H9 (cell line): ENCODE measurements around the gene ATF3. TPM values are rescaled to one million over a fixed set of nuclear protein-coding genes. Genes with fewer than 3 reads are reported as not detected.
A peak's percentile ranks its signal among the peaks of the same experiment; 100 is the strongest.

Experiments
- DNase-seq: peaks from one replicate; pipeline ENCODE4 v3.0.0-alpha.2; 2017
- H2AFZ ChIP-seq: one replicate; pipeline ENCODE4 v1.6.1; 2013; ENCODE audit warnings: mild to moderate bottlenecking, low read length, control low read depth, moderate library complexity
- H2AK5ac ChIP-seq: 2 replicates; pipeline ENCODE4 v1.6.1; 2013; ENCODE audit warnings: low read length, control low read depth, mixed read lengths; ENCODE audit not compliant: insufficient read length
- H2BK120ac ChIP-seq: one replicate; pipeline ENCODE4 v1.6.1; 2013; ENCODE audit warnings: low read depth, mild to moderate bottlenecking, low read length, control low read depth, inconsistent platforms; ENCODE audit not compliant: poor library complexity, severe bottlenecking
- H2BK12ac ChIP-seq: 2 replicates; pipeline ENCODE4 v1.6.1; 2013; ENCODE audit warnings: low read length, control low read depth, mixed read lengths, low read depth; ENCODE audit not compliant: insufficient read length
- H2BK15ac ChIP-seq: 2 replicates; pipeline ENCODE4 v1.6.1; 2013; ENCODE audit warnings: low read depth, low read length, control low read depth
- H2BK20ac ChIP-seq: one replicate; pipeline ENCODE4 v1.6.1; 2013; ENCODE audit warnings: low read depth, mild to moderate bottlenecking, low read length, control low read depth, inconsistent platforms; ENCODE audit not compliant: poor library complexity, severe bottlenecking
- H2BK5ac ChIP-seq: 2 replicates; pipeline ENCODE4 v1.6.1; 2013; ENCODE audit warnings: low read length, control low read depth, mixed read lengths; ENCODE audit not compliant: insufficient read length
- H3K14ac ChIP-seq: 2 replicates; pipeline ENCODE4 v1.6.1; 2013; ENCODE audit warnings: low read length, control low read depth; ENCODE audit not compliant: insufficient read depth
- H3K18ac ChIP-seq: 2 replicates; pipeline ENCODE4 v1.6.1; 2013; ENCODE audit warnings: low read depth, mild to moderate bottlenecking, mixed read lengths, low read length, control low read depth; ENCODE audit not compliant: insufficient read length
- H3K23ac ChIP-seq: 2 replicates; pipeline ENCODE4 v1.6.1; 2013; ENCODE audit warnings: low read length, control low read depth, mixed read lengths, low read depth; ENCODE audit not compliant: insufficient read length
- H3K23me2 ChIP-seq: 2 replicates; pipeline ENCODE4 v1.6.1; 2013; ENCODE audit warnings: low read depth, mild to moderate bottlenecking, mixed read lengths, low read length, control low read depth; ENCODE audit not compliant: insufficient read length, poor library complexity, severe bottlenecking
- H3K27ac ChIP-seq: 2 replicates; pipeline ENCODE4 v1.5.1; 2013; ENCODE audit warnings: low read length, control low read depth, mixed read lengths, low read depth; ENCODE audit not compliant: insufficient read length
- H3K27me3 ChIP-seq: 2 replicates; pipeline ENCODE4 v1.6.1; 2013; ENCODE audit warnings: low read length, control low read depth, inconsistent platforms; ENCODE audit not compliant: insufficient read depth
- H3K4ac ChIP-seq: 2 replicates; pipeline ENCODE4 v1.6.1; 2013; ENCODE audit warnings: low read depth, mild to moderate bottlenecking, control low read depth, inconsistent platforms, low read length, moderate library complexity
- H3K4me1 ChIP-seq: 2 replicates; pipeline ENCODE4 v1.6.1; 2013; ENCODE audit warnings: low read length, control low read depth, inconsistent platforms; ENCODE audit not compliant: insufficient read depth
- H3K4me2 ChIP-seq: 2 replicates; pipeline ENCODE4 v1.6.1; 2013; ENCODE audit warnings: low read length, control low read depth, mixed read lengths; ENCODE audit not compliant: insufficient read length, insufficient read depth
- H3K56ac ChIP-seq: 2 replicates; pipeline ENCODE4 v1.6.1; 2013; ENCODE audit warnings: low read depth, mild to moderate bottlenecking, mixed read lengths, low read length, control low read depth; ENCODE audit not compliant: insufficient read length
- H3K79me1 ChIP-seq: 2 replicates; pipeline ENCODE4 v1.6.1; 2013; ENCODE audit warnings: low read depth, mild to moderate bottlenecking, moderate library complexity, low read length, control low read depth, inconsistent platforms; ENCODE audit not compliant: insufficient read depth, poor library complexity, severe bottlenecking
- H3K79me2 ChIP-seq: 2 replicates; pipeline ENCODE4 v1.6.1; 2013; ENCODE audit warnings: low read length, control low read depth, inconsistent platforms; ENCODE audit not compliant: insufficient read depth
- H3K9ac ChIP-seq: 2 replicates; pipeline ENCODE4 v1.6.1; 2013; ENCODE audit warnings: low read length, control low read depth, mixed read lengths; ENCODE audit not compliant: insufficient read length; ENCODE audit errors: extremely low read depth
- H3K9me3 ChIP-seq: one replicate; pipeline ENCODE4 v1.6.1; 2013; ENCODE audit warnings: low read depth, low read length, inconsistent platforms; ENCODE audit not compliant: control insufficient read depth
- H3T11ph ChIP-seq: one replicate; pipeline ENCODE4 v1.6.1; 2013; ENCODE audit warnings: mild to moderate bottlenecking, low read length, control low read depth, inconsistent platforms
- H4K20me1 ChIP-seq: one replicate; pipeline ENCODE4 v1.6.1; 2013; ENCODE audit not compliant: control insufficient read depth, insufficient read length, insufficient read depth
- H4K5ac ChIP-seq: 2 replicates; pipeline ENCODE4 v1.6.1; 2013; ENCODE audit warnings: low read depth, mild to moderate bottlenecking, mixed read lengths, low read length, control low read depth; ENCODE audit not compliant: insufficient read length
- H4K8ac ChIP-seq: replicated peaks from 2 replicates; pipeline ENCODE4 v1.6.1; 2013; ENCODE audit warnings: low read length, control low read depth, mixed read lengths, low read depth; ENCODE audit not compliant: insufficient read length
- H4K91ac ChIP-seq: 2 replicates; pipeline ENCODE4 v1.6.1; 2013; ENCODE audit warnings: low read depth, mild to moderate bottlenecking, moderate library complexity, mixed read lengths, low read length, control low read depth; ENCODE audit not compliant: insufficient read length
- H3K27ac Mint-ChIP-seq, 3 experiments: 2 replicates in 2 of 3; 3 replicates in 1 of 3; pipeline ENCODE4 v1.8.0; 2020 to 2021; ENCODE audit warnings: mixed read lengths in 3 of 3, mild to moderate bottlenecking in 1 of 3, moderate library complexity in 1 of 3
- H3K27me3 Mint-ChIP-seq: 2 replicates; pipeline ENCODE4 v1.8.0; 2021; ENCODE audit warnings: low read depth, mild to moderate bottlenecking, moderate library complexity, mixed read lengths
- H3K36me3 Mint-ChIP-seq, 3 experiments: 2 replicates in 2 of 3; 3 replicates in 1 of 3; pipeline ENCODE4 v1.8.0; 2020 to 2021; ENCODE audit warnings: low read depth in 3 of 3, mixed read lengths in 3 of 3; ENCODE audit not compliant: insufficient read depth in 1 of 3
- H3K4me1 Mint-ChIP-seq, 2 experiments: 2 replicates each; pipeline ENCODE4 v1.8.0; 2020; ENCODE audit warnings: mixed read lengths in 2 of 2
- H3K4me3 Mint-ChIP-seq, 2 experiments: 2 replicates in 1 of 2; 3 replicates in 1 of 2; pipeline ENCODE4 v1.8.0; 2020 to 2021; ENCODE audit warnings: mild to moderate bottlenecking in 2 of 2, mixed read lengths in 2 of 2, moderate library complexity in 1 of 2
- H3K9me3 Mint-ChIP-seq, 2 experiments: 2 replicates in 1 of 2; 3 replicates in 1 of 2; pipeline ENCODE4 v1.8.0; 2020; ENCODE audit warnings: mild to moderate bottlenecking in 2 of 2, mixed read lengths in 2 of 2, moderate library complexity in 1 of 2
- CTCF ChIP-seq: fragments of 200-600 bp; sonication (generic); conservative IDR thresholded peaks from 3 replicates; pipeline ENCODE4 v1.8.0; 2021; ENCODE audit warnings: antibody characterized with exemption, mild to moderate bottlenecking
- WGBS: extraction: QIAGEN DNeasy Blood & Tissue Kit; methylation state at CpG from one replicate; pipeline ENCODE4 v1.1.7; 2013; ENCODE audit warnings: missing lambda C conversion rate, low lambda C conversion rate, mixed read lengths; ENCODE audit not compliant: insufficient read length; ENCODE audit errors: extremely low coverage; 5-methylcytosine and 5-hydroxymethylcytosine counted together
- total RNA-seq: library from RNA; stranded (reverse); gene quantifications from 2 replicates; pipeline ENCODE4 v1.2.1, GENCODE V29; 2021

Gene ATF3
- total RNA-seq, 1 experiment from 2014 or later, result 14.7 TPM

GRCh38 chr1:212605441-212606394 is 2.8 kb upstream of the ATF3 start:
- H4K5ac ChIP-seq, result no peak overlapping the region
- H3K79me1 ChIP-seq, result no peaks in the 10 kb centered on the region
- DNase-seq, result no peak
- no CpG with 5 or more reads among the region's 9 CpGs for WGBS
- peaks cover 83% of the 10 kb centered on the region for H3K27me3 Mint-ChIP-seq
- no peak overlapping the region for H3K4ac ChIP-seq
- H3T11ph ChIP-seq, result no peak overlapping the region
- H4K8ac ChIP-seq, result no peak overlapping the region
- H3K4me2 ChIP-seq, result peak overlapping the region; percentile 93
- H2BK15ac ChIP-seq, result no peak overlapping the region
- peak overlapping the region; percentile 33 to 78 for H3K4me3 Mint-ChIP-seq
- H3K9ac ChIP-seq, result no peak overlapping the region
- no peak overlapping the region for H4K91ac ChIP-seq
- H3K18ac ChIP-seq, result no peak overlapping the region
- H3K27ac Mint-ChIP-seq, result peak overlapping the region in 1 of 3 experiments; percentile 68; a peak in 2 of 7 replicates
- H3K36me3 Mint-ChIP-seq, result peaks cover 0 to 6% (median 2%) of the 10 kb centered on the region in 3 experiments; a peak in 3 of 7 replicates
- peaks cover 4% of the 10 kb centered on the region; the same call in 1 of the 2 replicates for H3K79me2 ChIP-seq
- no peak overlapping the region for H2AFZ ChIP-seq
- H3K4me1 ChIP-seq, result peaks cover 7% of the 10 kb centered on the region
- no peak for TF ChIP-seq CTCF
- peaks cover 34% of the 10 kb centered on the region for H3K27me3 ChIP-seq
- no peak overlapping the region for H3K56ac ChIP-seq
- no peak overlapping the region for H2BK20ac ChIP-seq
- H2BK5ac ChIP-seq, result no peak overlapping the region
- H2BK12ac ChIP-seq, result no peak overlapping the region
- H3K4me1 Mint-ChIP-seq, result peaks cover 37 to 40% of the 10 kb centered on the region in 2 experiments
- H3K23ac ChIP-seq, result no peak overlapping the region
- no peaks in the 10 kb centered on the region; a peak in 1 of 5 replicates for H3K9me3 Mint-ChIP-seq
- no peak overlapping the region for H3K27ac ChIP-seq
- H2BK120ac ChIP-seq, result no peak overlapping the region
- H3K23me2 ChIP-seq, result peaks cover 24% of the 10 kb centered on the region
- no peaks in the 10 kb centered on the region for H3K9me3 ChIP-seq
- H3K14ac ChIP-seq, result no peak overlapping the region
- no peaks in the 10 kb centered on the region for H4K20me1 ChIP-seq
- no peak overlapping the region for H2AK5ac ChIP-seq
